Ishikawa (cell line): ENCODE measurements around the gene PUS3.

Experiments used
- EGR1 ChIP-seq: IDR thresholded peaks from 2 replicates; pipeline ENCODE4 v1.6.1; 2012
- TAF1 ChIP-seq: IDR thresholded peaks from 2 replicates; pipeline ENCODE4 v1.6.1; 2012; ENCODE audit warnings: low read depth, mild to moderate bottlenecking

DNA sequence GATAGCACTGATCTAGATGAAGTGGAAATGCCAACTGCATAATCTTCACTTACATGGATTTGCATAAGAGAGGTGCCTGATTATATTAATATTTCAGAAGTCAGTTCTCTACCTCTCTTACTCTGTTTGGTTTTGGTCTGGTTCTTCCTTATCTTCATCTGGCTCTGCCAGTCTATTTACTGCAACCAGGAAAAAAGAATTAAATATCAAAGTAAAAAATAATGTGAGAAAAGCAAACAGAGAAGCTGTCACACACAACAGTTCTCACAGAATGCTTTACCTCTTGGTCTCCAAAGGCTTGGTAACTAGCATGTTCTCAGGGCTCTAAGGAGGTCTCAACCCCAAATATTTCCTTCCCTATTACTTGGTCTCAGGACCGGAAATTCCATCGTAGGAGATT lies 49.6 kb upstream of the PUS3 start:
- TF ChIP-seq EGR1, result no peak
- TF ChIP-seq TAF1, result no peak
